GM18870 (cell line): ENCODE measurements around the gene TNFRSF12A.

Experiments used
- ATAC-seq: cut with Tn5 transposase; IDR thresholded peaks from one replicate; pipeline ENCODE4 v1.9.1; 2021; ENCODE audit warnings: moderate library complexity; ENCODE audit not compliant: unreplicated experiment

TNFRSF12A gene

DNA sequence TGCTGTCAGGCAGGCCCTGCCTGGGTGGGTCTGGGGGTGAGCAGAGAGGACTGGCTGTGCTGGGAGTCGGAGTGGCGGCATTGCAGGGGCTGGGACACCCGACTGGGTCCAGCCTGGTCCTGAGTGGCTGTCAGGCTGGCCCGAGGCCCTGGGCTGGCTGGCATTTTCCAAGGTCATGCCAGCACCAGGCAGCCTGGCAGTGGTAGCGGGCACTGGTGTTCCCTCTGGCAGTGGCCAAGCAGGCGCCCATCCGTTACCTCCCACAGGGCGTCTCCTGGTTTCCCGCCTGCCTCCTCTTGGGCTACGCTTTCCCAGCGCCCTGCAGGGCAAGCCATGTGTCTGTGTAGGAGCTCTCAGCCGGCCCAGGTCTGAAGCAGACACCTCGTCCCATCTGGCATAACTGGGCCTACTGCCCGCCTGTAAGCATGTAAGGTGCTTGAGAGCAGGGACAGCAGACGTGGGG is 34.2 kb upstream of the TNFRSF12A start:
- no peak for ATAC-seq

GRCh38 chr16:2986623-2987188 is 33.5 kb upstream of the TNFRSF12A start:
- ATAC-seq = no peak

- no peak for ATAC-seq
These were observed 32.9 kb upstream of the TNFRSF12A start for GRCh38 chr16:2987286-2987685.

DNA sequence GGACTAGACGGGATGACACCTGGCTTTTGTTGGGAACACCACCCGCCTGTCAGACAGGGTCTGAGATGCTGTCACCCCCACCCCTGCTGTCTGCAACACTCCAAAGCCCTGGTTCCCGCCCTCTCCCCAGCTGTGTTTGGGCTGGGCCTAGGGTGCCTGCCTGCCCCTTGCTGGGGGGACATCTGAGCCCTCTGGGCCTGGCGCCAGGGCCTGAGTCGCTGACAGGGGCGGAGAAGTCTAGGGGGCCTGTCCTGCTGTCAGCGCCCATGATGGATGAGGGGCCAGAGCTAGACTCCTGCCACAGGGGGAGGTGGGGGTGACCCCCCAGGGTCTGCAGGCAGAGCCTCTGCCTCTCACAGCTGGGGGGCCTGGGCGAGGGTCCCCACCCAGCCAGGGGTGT is 32.3 kb upstream of the TNFRSF12A start:
- ATAC-seq = no peak

DNA sequence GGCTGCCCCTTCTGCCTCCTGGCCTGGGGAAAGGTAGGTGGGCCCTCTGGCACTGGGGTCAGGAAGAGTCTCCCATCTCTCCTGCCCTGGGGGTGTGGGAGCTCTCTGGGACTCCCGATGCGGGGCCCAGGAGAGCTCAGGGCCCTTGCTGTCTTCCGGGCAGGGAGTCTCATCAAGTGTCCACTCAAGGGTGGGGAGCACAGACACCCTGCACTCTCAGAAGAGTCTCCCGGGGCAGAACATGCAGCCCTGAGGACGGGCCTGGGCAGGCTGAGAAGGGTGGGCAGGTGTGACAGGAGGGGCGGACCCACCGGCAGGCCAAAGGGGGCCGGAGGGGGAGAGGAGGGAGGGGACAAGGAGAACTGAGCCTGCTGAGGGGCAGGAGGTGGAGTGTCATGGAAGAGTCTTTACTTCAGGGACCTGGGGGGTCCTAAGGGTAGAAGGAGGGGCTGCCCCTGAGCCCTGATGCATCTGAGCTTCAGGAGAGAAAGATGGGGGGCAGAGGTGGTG is 31.5 kb upstream of the TNFRSF12A start:
- no peak for ATAC-seq

DNA sequence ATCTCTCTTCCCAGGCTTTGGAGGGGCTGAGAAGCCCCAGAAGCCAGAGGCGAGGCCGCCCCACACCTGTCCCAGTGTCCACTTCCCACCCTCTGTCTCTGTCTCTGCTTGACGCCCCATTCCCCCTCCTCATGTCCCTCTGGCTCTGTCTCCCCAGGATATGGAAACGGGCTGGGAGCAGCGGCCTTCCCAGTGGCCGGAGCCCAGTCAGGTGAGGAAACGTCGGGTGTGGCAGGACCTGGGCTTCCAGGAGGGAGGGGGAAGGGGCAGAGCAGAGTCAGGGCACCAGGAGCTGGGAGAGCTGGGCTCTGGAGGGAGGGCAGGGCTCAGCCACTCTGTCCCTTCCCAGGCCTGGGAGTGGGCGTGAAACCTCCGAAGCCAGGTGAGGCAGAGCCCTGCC is 29.3 kb upstream of the TNFRSF12A start:
- no peak for ATAC-seq

DNA sequence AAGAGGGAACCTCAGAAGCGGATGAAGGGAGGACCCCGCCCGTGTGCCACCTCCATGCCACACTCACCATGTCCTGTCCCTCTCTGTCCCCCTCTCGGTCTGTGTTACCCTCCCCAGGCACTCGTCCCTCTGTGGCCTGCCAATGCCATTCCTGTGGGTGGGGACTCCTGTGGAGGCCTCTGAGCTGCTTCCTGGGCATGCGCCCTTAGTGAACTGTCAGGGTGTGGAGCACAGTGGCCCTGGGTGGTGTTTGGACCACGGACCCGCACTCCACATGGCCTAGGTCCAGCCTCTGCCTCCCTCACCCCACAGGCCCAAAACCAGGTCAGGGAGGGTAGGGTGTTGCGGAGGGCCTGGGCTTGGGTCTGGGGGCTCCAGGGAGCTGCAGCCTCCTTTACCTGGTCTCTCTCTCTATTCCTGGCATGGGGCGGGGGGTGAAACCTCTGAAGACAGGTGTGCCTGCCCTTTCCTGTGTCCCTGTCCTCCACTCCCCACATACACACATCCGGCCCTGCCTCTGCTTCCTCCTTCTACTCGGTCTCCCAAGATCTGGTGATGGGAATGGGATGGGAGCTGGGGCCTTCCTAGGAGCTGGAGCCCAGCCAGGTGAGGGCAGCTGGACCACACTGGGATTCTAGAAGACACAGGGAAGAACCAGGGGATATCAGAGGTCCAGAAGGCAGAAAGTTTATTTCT is 28.5 kb upstream of the TNFRSF12A start:
- ATAC-seq = no peak

GRCh38 chr16:2992383-2993081 is 27.6 kb upstream of the TNFRSF12A start:
- no peak for ATAC-seq

DNA sequence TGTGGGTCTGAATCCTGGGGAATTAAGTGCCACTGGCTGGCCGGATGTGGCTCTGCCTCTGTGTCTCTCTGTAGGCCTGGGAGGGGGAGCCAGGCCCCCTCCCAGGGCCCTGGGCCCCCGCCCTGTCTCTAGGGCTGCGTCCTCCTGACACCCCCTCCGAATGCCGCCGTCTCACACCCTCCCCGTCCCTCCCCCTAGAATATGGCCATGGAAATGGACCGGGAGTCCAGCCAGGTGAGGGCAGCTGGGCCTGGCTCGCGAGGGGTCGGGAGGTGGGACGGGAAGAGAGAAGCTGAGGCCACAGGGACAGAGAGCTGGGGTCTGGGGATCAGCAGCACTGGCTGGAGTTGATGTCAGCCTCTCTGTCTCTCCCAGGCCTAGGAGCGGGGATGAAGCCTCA is 23.9 kb upstream of the TNFRSF12A start:
- no peak for ATAC-seq

DNA sequence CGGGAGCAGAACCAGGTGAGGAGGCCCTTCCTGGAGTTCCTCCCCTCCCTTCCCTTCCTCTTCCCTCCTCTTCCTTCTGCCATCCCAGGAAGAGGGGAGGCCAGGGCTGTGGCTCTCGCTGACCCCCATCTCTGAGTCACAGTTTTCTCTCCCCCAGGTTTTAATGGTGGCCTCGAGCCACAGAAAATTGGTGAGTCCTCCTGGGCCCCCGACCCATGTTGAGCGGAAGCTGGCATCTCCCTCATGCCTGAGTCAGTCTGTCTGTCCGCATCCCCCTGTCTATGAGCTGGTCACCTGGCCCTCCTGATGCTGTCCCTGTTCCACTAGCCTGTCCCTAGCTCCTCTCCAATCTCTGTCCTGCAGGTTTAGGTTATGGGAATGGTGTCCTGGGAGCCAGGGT is 20.2 kb upstream of the TNFRSF12A start:
- ATAC-seq = no peak

- no peak for ATAC-seq
These were observed 19.6 kb upstream of the TNFRSF12A start for GRCh38 chr16:3000540-3000939.

- no peak for ATAC-seq
These were observed 18.9 kb upstream of the TNFRSF12A start for GRCh38 chr16:3001316-3001715.

GRCh38 chr16:3003582-3004270 is 16.4 kb upstream of the TNFRSF12A start:
- peak; percentile 94 for ATAC-seq

DNA sequence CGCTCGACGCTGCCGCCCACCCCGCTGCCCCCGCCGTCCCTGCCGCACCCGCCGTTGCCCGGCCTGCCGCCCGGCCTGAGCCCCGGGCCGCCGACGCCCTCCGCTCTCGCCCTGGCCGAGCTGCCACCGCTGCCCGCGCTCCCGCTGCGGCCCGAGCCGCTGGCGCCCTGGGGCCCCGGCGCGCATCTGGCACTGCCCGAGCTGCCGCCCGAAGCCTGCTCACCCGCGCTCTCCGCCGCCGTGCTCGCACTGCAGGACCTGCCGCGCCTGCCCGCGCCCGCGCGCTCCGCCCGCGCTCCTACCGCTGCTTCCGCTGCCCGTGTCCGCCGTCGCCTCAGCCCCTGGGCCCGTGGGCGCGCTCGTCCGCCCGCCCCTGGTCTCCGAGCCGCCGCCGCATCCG is 15.8 kb upstream of the TNFRSF12A start:
- ATAC-seq = no peak

- no peak for ATAC-seq
These were observed 15.3 kb upstream of the TNFRSF12A start for GRCh38 chr16:3004781-3005284.

DNA sequence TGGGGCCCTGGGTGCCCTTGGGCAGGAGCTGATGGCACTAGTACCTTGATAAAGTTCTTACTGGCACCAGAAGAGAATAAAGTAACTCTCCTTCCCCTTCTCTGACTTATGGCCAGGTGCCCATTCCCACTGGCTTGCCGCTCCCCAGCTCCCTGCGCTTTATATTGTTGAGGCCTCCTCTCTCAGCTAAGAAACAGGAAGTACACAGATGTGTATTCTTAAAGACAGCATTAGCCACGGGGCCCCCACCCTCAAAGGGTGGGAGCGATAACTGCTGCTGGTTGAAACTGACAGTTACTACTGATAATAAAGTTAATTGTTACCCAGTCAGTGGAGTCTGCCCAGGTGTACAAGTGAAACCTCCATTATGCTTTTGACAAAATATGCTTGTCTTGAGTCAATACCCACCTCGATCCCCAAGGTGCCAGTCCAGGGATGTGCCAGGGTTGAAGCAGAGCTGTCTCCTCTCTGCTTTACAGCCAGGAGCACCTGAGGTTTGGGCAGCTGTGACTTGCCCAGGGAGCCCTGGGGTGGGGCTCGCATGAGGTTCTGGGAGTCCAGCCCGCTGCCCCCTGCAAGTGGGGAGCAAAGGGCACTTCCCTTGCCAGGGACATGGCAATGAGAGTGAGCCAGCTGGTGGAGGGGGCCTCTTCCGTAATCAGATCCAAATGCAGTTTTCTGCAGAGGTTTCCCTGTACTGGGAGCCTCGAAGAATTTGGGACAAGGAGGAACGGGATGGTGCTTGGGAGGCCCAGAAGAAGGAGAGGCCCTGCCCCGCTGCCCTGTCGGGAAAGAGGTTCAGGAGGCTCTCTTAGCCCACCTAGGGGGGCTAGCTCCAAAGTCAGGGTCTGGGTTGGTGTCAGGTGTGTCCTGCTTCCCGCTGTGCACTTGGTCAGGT is 12.9 kb upstream of the TNFRSF12A start:
- no peak for ATAC-seq

GRCh38 chr16:3007957-3008689 is 12.0 kb upstream of the TNFRSF12A start:
- ATAC-seq = no peak

- no peak for ATAC-seq
These were observed 11.5 kb upstream of the TNFRSF12A start for GRCh38 chr16:3008690-3009037.

GRCh38 chr16:3009568-3010390 is 10.4 kb upstream of the TNFRSF12A start:
- no peak for ATAC-seq
